OCI-M1 (cell line): ENCODE measurements around the gene TMEM109.
A peak's percentile ranks its signal among the peaks of the same experiment; 100 is the strongest.

Experiments
- DNase-seq: peaks from one replicate; lab custom pipeline; 2025; lab: John Stamatoyannopoulos, UW

Gene TMEM109

GRCh38 chr11:60942219-60942618 lies 28.3 kb downstream of the TMEM109 start:
- no peak for DNase-seq

- no peak for DNase-seq
These were observed 29.1 kb downstream of the TMEM109 start for GRCh38 chr11:60942970-60943565.

GRCh38 chr11:60944490-60945294 lies 30.7 kb downstream of the TMEM109 start:
- peak; percentile 96 for DNase-seq

GRCh38 chr11:60945295-60945667 lies 31.3 kb downstream of the TMEM109 start:
- peak; percentile 96 for DNase-seq

- DNase-seq = no peak
These were observed 32.8 kb downstream of the TMEM109 start for GRCh38 chr11:60946601-60947264.

GRCh38 chr11:60947700-60948099 lies 33.7 kb downstream of the TMEM109 start:
- DNase-seq = no peak

- no peak for DNase-seq
These were observed 34.3 kb downstream of the TMEM109 start for GRCh38 chr11:60948250-60948649.

GRCh38 chr11:60950024-60950423 lies 36.1 kb downstream of the TMEM109 start:
- no peak for DNase-seq

GRCh38 chr11:60950933-60951605 lies 37.1 kb downstream of the TMEM109 start:
- no peak for DNase-seq

- DNase-seq = no peak
These were observed 37.6 kb downstream of the TMEM109 start for GRCh38 chr11:60951606-60951903.

GRCh38 chr11:60951904-60952741 lies 38.2 kb downstream of the TMEM109 start, which contains the start of gene SLC15A3:
Gene SLC15A3 (minus strand): TSS chr11:60952176. CDS start chr11:60951551, 625 bp downstream.
- DNase-seq = peak; percentile 66

- peak; percentile 16 for DNase-seq
These were observed 38.8 kb downstream of the TMEM109 start for GRCh38 chr11:60952742-60953170.

GRCh38 chr11:60953781-60954180 lies 39.8 kb downstream of the TMEM109 start:
- DNase-seq = peak; percentile 16

- DNase-seq = peak; percentile 10
These were observed 40.5 kb downstream of the TMEM109 start for GRCh38 chr11:60954421-60954820.

GRCh38 chr11:60955571-60955970 lies 41.6 kb downstream of the TMEM109 start:
- no peak for DNase-seq

GRCh38 chr11:60957188-60957587 lies 43.2 kb downstream of the TMEM109 start:
- DNase-seq = no peak

GRCh38 chr11:60959431-60959830 lies 45.5 kb downstream of the TMEM109 start:
- no peak for DNase-seq

GRCh38 chr11:60960405-60960804 lies 46.4 kb downstream of the TMEM109 start:
- DNase-seq = no peak

- DNase-seq = no peak
These were observed 50.8 kb downstream of the TMEM109 start for GRCh38 chr11:60964801-60965200.

- DNase-seq = no peak
These were observed 52.9 kb downstream of the TMEM109 start for GRCh38 chr11:60966890-60967289.

- no peak for DNase-seq
These were observed 54.3 kb downstream of the TMEM109 start for GRCh38 chr11:60968223-60968622.

- DNase-seq = peak; percentile 68
These were observed 56.4 kb downstream of the TMEM109 start for GRCh38 chr11:60970369-60970774.
